ENCODE measurements around the gene CHURC1.

DNA sequence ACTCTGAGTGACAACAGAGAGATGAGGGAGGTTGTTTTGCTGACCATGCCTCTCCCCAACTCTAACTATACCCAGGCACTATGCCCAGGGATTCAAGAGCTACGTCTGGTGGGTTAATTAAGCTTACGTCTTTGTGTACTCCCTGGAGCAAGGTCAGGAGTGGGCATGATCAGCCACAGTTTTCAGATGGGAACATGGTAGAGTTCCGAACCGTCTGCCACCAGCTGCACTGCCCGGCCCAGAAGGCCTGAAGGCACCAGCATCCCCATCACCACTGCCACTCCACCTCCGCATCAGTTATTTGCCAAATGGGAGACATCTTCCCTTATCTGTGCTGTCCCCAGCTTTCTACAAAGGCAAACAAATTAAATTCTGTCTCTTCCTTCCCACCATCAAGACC, 39.4 kb downstream of the CHURC1 start:
- TF ChIP-seq, protein P1, sequence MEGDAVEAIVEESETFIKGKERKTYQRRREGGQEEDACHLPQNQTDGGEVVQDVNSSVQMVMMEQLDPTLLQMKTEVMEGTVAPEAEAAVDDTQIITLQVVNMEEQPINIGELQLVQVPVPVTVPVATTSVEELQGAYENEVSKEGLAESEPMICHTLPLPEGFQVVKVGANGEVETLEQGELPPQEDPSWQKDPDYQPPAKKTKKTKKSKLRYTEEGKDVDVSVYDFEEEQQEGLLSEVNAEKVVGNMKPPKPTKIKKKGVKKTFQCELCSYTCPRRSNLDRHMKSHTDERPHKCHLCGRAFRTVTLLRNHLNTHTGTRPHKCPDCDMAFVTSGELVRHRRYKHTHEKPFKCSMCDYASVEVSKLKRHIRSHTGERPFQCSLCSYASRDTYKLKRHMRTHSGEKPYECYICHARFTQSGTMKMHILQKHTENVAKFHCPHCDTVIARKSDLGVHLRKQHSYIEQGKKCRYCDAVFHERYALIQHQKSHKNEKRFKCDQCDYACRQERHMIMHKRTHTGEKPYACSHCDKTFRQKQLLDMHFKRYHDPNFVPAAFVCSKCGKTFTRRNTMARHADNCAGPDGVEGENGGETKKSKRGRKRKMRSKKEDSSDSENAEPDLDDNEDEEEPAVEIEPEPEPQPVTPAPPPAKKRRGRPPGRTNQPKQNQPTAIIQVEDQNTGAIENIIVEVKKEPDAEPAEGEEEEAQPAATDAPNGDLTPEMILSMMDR (IDR thresholded peaks at IDR 0.05) = no peak
- no peak for TF ChIP-seq POLR2A (IDR thresholded peaks at IDR 0.05)
